T-helper 2 cell treated with Interferon-gamma antibody and Interleukin-4, amounts not matched to agents 100 ng/mL and 5 ng/mL, for 36 hours (primary cell): ENCODE results near the gene ZCCHC14. TPM values are rescaled to one million over a fixed set of nuclear protein-coding genes. Genes with fewer than 3 reads are reported as not detected.
"Not testable (repeated sequence)": the region's sequence is repeated elsewhere in the genome, so short reads cannot be mapped to it uniquely, and the experiment has no call there.

Experiments used
- intact Hi-C: fragments of 100-400 bp; cut with micrococcal nuclease; formaldehyde crosslinking; loops from one replicate; pipeline ENCODE4 v1.15.1; 2023
- total RNA-seq: library from RNA; stranded (reverse); gene quantifications from 2 replicates; pipeline ENCODE4 v1.2.3, GENCODE V29; 2022

The ZCCHC14 gene
- total RNA-seq, 1 donor from 2014 or later, result 7.4 TPM

- intact Hi-C loops, result no loop called here
Observed at GRCh38 chr16:87525352-87525751, 32.5 kb upstream of the ZCCHC14 start.

DNA sequence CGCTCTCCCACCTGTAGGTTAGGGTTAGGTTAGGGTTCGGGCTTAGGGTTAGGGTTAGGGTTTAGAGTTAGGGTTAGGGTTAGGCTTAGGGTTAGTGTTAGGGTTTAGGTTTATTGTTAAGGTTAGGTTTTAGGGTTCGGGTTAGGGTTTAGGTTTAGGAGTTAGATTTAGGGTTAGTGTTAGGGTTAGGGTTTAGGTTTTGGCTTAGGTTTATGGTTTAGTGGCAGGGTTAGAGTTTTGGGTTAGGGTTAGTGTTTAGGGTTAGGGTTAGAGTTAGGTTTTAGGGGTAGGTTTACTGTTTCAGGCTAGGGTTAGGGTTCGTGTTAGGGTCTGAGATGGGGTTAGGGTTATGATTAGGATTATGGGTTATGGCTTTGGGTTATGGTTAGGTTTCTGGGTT, 31.6 kb upstream of the ZCCHC14 start:
- intact Hi-C loops, result no loop called here

GRCh38 chr16:87523605-87524004, 30.8 kb upstream of the ZCCHC14 start:
- intact Hi-C loops, result not testable (repeated sequence)

- intact Hi-C loops, result not testable (repeated sequence)
Observed at GRCh38 chr16:87521764-87522163, 28.9 kb upstream of the ZCCHC14 start.

GRCh38 chr16:87519170-87519569, 26.3 kb upstream of the ZCCHC14 start:
- intact Hi-C loops, result not testable (repeated sequence)

DNA sequence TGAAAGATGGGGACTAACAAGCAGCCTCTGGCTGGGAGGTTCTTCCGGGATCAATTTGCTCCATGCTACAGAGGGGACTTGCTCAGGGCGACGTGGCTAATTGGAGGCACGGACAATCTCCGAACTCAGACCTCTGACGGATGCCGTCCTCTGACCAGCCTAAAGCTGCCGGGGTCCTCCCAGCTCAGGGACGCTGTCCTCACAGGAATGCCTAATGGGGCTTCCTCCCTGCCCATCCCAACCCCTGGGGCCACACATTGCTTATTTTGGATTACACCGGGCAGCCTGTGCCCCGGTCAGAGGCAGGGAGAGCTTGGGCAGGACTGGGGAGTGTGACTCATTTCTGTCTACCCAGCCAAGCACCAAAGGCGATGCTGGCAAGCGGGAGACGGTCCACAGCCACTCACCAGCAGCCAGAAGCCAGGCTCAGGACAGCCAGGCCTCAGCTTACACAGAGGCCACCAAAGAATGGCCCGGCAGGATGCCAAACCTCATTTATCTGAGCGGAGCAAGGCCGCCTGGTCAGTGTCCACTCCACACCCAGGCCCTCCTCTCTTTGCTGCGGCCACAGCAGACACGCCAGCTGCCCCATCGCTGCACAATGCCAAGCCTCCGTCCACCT, 25.7 kb upstream of the ZCCHC14 start:
- intact Hi-C loops, result not testable (repeated sequence)

- intact Hi-C loops, result not testable (repeated sequence)
Observed at GRCh38 chr16:87517610-87518429, 25.0 kb upstream of the ZCCHC14 start.

- intact Hi-C loops, result no loop called here
Observed at GRCh38 chr16:87516361-87516760, 23.5 kb upstream of the ZCCHC14 start.

DNA sequence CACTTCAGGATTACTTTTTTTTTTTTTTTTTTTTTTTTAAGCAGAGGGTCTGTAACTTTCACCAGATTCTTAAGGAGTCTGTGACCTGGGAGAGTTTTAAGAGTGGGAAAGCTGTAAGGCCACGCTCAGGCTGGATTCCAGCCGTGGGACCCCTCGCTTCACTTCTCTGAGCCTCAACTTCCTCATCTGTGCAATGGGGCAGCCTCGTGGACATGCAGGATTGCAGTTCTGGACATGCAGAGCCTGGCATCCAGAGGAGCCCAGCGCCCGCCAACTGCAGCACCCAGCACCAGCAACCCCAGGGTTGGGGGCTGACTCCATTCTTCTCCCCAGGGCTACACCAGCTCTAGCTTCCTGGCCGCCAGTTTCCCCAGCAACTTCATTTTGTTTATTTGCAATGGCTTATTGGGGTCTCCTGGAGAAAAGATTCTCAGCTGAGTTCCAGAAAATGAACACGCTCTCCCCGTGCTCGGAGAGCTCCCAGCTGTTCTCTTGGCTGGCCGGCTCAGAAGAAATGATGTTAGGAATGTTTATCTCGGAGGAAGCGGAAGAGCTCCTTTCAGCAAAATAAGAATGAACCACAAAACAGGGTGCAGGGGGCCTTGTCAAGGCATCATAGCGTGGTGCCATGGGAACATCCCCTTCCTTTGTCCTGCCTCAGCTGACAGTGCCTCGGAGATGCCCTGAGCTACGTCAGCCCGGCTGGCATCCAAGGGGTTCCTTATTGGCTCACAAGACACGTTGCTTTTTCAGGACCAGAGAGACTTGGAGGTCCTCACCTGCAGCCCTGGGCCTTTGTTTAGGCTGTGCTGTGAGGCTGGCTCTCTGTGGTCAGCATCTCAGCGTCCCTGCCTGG, 22.9 kb upstream of the ZCCHC14 start:
- intact Hi-C loops, result no loop called here

DNA sequence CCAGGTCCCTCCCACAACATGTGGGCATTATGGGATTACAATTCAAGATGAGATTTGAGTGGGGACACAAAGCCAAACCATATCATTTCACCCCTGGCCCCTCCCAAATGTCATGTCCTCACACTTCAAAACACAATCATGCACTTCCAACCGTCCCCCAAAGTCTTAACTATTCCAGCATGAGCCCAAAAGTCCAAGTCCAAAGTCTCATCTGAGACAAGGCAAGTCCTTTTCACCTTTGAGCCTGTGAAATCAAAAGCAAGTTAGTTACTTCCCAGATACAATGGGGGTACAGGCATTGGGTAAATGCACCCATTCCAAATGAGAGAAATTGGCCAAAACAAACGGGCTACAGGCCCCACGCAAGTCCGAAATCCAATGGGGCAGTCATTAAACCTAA, 17.0 kb upstream of the ZCCHC14 start:
- intact Hi-C loops, result not testable (repeated sequence)

DNA sequence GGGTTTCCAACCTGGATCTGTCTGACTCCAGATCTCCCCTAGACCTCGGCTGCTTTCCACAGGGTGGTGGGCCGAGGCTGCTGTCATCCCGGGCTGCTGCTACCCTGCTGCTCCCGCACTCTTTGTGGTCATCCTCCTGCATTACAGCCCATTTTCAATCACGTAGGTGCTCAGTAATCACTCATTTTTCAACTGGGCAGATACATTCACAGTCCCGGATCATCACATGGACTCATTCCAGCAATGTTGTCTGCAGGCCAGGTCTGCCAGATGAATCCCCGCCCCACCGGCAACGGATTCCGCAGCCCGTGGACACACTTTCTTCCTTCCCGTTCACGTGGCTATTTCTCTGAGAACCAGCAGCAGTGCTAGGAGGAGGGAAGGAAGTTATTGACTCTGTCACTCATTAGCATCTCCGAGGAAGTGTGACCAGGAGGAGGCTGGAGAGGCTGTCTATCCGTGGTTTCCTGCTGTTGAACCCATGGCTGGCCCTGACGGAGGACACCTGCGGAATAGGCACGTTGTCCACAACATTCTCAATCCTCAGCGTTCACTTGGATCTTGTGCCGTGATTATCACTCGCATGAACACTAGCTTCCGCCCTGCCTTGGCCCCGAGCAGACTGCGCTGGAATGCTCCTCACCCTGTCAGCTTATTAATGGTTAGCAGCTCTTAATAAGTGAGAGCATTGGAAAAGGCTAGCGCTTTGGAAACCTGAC, 14.7 kb upstream of the ZCCHC14 start:
- intact Hi-C loops, result no loop called here

- intact Hi-C loops, result no loop called here
Observed at GRCh38 chr16:87506423-87507350, 13.9 kb upstream of the ZCCHC14 start.

GRCh38 chr16:87505834-87506233, 13.0 kb upstream of the ZCCHC14 start:
- intact Hi-C loops, result no loop called here

- intact Hi-C loops, result not testable (repeated sequence)
Observed at GRCh38 chr16:87503232-87503937, 10.6 kb upstream of the ZCCHC14 start.

DNA sequence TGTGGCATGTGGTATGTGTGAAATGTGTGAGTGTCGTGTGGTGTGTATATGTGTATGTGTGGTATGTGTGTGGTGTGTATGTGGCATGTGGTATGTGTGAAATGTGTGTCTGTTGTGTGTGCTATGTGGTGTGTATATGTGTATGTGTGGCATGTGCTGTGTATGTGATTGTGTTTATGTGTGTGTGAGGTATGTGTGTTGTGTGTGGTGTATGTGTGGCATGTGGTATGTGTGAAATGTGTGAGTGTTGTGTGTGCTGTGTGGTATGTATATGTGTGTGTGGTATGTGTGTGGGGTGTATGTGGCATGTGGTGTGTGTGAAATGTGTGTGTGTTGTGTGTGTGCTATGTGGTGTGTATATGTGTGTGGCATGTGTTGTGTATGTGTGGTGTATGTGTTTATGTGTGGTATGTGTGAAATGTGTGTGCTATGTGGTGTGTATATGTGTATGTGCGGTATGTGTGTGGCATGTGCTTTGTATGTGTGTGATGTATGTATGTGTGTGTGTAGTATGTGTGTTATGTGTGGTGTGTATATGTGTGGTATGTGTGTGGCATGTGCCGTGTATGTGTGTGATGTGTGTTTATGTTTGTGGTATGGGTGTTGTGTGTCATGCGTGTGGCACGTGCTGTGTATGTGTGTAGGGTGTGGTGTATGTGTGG, 9.6 kb upstream of the ZCCHC14 start:
- intact Hi-C loops, result no loop called here

GRCh38 chr16:87501117-87501516, 8.3 kb upstream of the ZCCHC14 start:
- intact Hi-C loops, result no loop called here

DNA sequence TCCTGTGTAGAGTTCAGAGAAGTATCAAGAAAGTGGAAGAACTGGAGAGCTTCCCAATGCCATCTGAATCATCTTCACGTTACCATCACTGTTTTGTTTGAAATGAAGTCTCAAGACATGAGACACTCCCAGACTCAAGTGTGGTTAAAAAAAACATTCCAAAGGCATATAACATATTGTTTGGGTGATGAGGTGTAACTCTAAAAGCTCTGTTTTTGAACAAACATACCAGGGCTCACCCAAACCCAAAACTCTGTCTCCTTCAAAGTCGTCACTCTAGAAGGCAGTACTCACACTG, 6.3 kb upstream of the ZCCHC14 start:
- intact Hi-C loops, result no loop called here

DNA sequence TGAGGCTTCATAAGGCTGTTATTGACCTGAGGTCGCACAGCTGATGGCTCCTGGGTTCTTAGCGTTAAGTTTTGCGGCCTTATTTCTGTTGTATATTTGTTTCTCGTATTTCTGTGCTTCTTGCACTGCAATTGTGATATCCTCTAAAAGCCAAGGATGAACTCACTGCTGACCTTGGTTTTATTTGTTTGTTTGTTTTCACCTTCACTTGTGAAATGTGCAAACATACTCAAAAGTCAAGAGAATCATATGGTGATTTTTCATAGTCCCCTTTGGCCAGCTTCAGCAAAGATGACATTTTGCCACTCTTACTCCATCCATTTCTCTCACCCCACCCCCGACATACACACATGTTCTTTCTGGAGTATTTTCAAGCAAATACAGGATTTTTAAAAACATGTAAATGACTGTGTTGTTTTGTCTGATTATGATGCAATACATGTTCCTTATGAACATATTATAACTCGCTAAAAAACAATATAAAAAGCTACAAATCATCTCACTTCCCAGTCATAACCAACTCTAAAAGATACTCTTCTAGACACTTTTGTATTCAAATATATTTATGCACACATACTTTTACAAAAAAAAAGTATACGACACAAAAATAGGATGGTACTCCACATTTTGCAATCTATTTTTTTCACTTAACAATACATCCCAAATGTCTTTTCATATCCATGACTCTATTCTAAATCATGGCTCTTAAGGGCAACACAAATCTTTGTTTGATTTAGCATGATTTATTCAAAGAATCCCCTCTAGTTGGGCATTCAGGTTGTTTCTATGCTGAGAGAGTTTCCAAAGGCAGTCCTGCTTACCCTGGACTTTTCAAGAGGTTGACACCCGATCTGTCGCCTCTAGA, 5.7 kb upstream of the ZCCHC14 start:
- intact Hi-C loops, result no loop called here
